WTC11 (cell line): Measurements from ENCODE around the gene OPCML. TPM values are rescaled to one million over a fixed set of nuclear protein-coding genes. Genes with fewer than 3 reads are reported as not detected.

Source experiments
- ATAC-seq: fragments of 200-7000 bp; cut with Tn5 transposase; 2 replicates; pipeline ENCODE4 v1.10.0; 2021; ENCODE audit warnings: mild to moderate bottlenecking, moderate library complexity
- CTCF ChIA-PET: fragments of 300-600 bp; sonication (Branson Sonifier 250); formaldehyde crosslinking; loops from one replicate; lab custom pipeline; 2021; ENCODE audit warnings: antibody characterized with exemption; lab: Charles Lee
- POLR2A ChIA-PET: fragments of 350-600 bp; sonication (Branson Sonifier 250); formaldehyde crosslinking; loops from one replicate; lab custom pipeline; 2021; ENCODE audit warnings: antibody characterized with exemption; lab: Charles Lee
- DNase-seq: peaks from one replicate; pipeline ENCODE4 v3.0.0; 2021; ENCODE audit warnings: low spot score
- H3K27ac Mint-ChIP-seq: 2 replicates; pipeline ENCODE4 v1.8.0; 2021; ENCODE audit warnings: mixed read lengths
- H3K27me3 Mint-ChIP-seq: 2 replicates; pipeline ENCODE4 v1.8.0; 2021; ENCODE audit warnings: low read depth, mild to moderate bottlenecking, moderate library complexity, mixed read lengths
- H3K36me3 Mint-ChIP-seq: 2 replicates; pipeline ENCODE4 v1.8.0; 2021; ENCODE audit warnings: mixed read lengths
- H3K4me1 Mint-ChIP-seq: 2 replicates; pipeline ENCODE4 v1.8.0; 2022; ENCODE audit warnings: mixed read lengths
- H3K4me3 Mint-ChIP-seq: 2 replicates; pipeline ENCODE4 v1.8.0; 2021; ENCODE audit warnings: mild to moderate bottlenecking, moderate library complexity, mixed read lengths
- H3K9me3 Mint-ChIP-seq: 2 replicates; pipeline ENCODE4 v1.8.0; 2021; ENCODE audit warnings: mixed read lengths
- CBFB ChIP-seq: sonication (generic); formaldehyde crosslinking; IDR thresholded peaks from 2 replicates; pipeline ENCODE4 v1.8.1; 2022; ENCODE audit warnings: mild to moderate bottlenecking, low read depth, missing genetic modification reagents
- ELF4 ChIP-seq: sonication (generic); formaldehyde crosslinking; IDR thresholded peaks from 2 replicates; pipeline ENCODE4 v1.8.1; 2022; ENCODE audit warnings: low read depth, mild to moderate bottlenecking, moderate library complexity, missing genetic modification reagents
- KAT7 ChIP-seq: sonication (generic); formaldehyde crosslinking; IDR thresholded peaks from 2 replicates; pipeline ENCODE4 v1.8.1; 2023; ENCODE audit warnings: missing genetic modification reagents, mild to moderate bottlenecking, borderline replicate concordance
- NR3C1 ChIP-seq: sonication (generic); formaldehyde crosslinking; conservative IDR thresholded peaks from 2 replicates; pipeline ENCODE4 v1.8.1; 2023; ENCODE audit warnings: low read depth, mild to moderate bottlenecking, missing genetic modification reagents
- SMAD3 ChIP-seq: sonication (generic); formaldehyde crosslinking; IDR thresholded peaks from 2 replicates; pipeline ENCODE4 v1.8.0; 2022; ENCODE audit warnings: missing genetic modification reagents, mild to moderate bottlenecking, borderline replicate concordance
- SOX15 ChIP-seq: fragments of 250-450 bp; sonication (Bioruptor Pico); IDR thresholded peaks from 2 replicates; pipeline ENCODE4 v1.9.0; 2021; ENCODE audit warnings: mild to moderate bottlenecking
- ZNF317 ChIP-seq: sonication (generic); formaldehyde crosslinking; IDR thresholded peaks from 2 replicates; pipeline ENCODE4 v1.8.1; 2023; ENCODE audit warnings: low read depth, mild to moderate bottlenecking, moderate library complexity, missing genetic modification reagents, borderline replicate concordance
- ZNF396 ChIP-seq: fragments of 250-450 bp; sonication (Bioruptor Pico); IDR thresholded peaks from 2 replicates; pipeline ENCODE4 v1.8.0; 2021; ENCODE audit warnings: mild to moderate bottlenecking, moderate library complexity, borderline replicate concordance
- ZNF416 ChIP-seq: fragments of 250-450 bp; sonication (Bioruptor Pico); IDR thresholded peaks from 2 replicates; pipeline ENCODE4 v1.9.0; 2021; ENCODE audit warnings: mild to moderate bottlenecking, inconsistent platforms
- total RNA-seq: library from RNA; stranded (reverse); gene quantifications from 3 replicates; pipeline ENCODE4 v1.2.3, GENCODE V29; 2021
- TF ChIP-seq, protein P1 (sequence below): sonication (generic); formaldehyde crosslinking; conservative IDR thresholded peaks from 2 replicates; pipeline ENCODE4 v1.8.1; 2023; ENCODE audit warnings: mild to moderate bottlenecking, low read depth, missing genetic modification reagents, moderate library complexity
- TF ChIP-seq, protein P2 (sequence below): sonication (generic); formaldehyde crosslinking; IDR thresholded peaks from 2 replicates; pipeline ENCODE4 v1.8.1; 2023; ENCODE audit warnings: mild to moderate bottlenecking, missing genetic modification reagents, borderline replicate concordance
- TF ChIP-seq, protein P3 (sequence below): sonication (generic); formaldehyde crosslinking; conservative IDR thresholded peaks from 2 replicates; pipeline ENCODE4 v1.8.1; 2022; ENCODE audit warnings: mild to moderate bottlenecking, missing genetic modification reagents
- TF ChIP-seq, protein P4 (sequence below): sonication (generic); formaldehyde crosslinking; IDR thresholded peaks from 2 replicates; pipeline ENCODE4 v1.8.1; 2023; ENCODE audit warnings: mild to moderate bottlenecking, missing genetic modification reagents
- TF ChIP-seq, protein P5 (sequence below): sonication (generic); formaldehyde crosslinking; IDR thresholded peaks from 2 replicates; pipeline ENCODE4 v1.8.0; 2022; ENCODE audit warnings: mild to moderate bottlenecking, missing genetic modification reagents

OPCML gene
- total RNA-seq, 1 experiment from 2014 or later = 1.5 TPM

DNA sequence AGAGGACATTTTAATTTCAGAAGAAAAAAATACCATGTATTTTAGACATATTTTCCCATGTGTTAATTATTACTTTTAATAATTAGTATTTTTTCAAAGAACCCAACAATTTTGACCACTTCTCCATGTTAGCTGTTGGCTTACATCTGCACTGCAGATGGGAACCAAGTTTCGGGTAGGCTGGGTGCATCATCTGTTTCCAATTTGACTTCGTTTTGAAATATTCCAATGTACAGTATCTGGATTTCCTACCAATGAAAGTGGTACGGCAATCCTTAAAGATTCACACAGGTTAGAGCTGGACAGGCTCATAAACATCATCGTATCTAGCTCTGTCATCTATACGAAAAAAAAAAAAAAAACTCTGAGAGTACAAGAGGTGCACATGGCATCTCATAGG is 670.2 kb downstream of the OPCML start:
- TF ChIP-seq NR3C1 (CRISPR knock-in tag) (no peak), SOX15 (no peak), CBFB (no peak)
- TF ChIP-seq, protein P1, sequence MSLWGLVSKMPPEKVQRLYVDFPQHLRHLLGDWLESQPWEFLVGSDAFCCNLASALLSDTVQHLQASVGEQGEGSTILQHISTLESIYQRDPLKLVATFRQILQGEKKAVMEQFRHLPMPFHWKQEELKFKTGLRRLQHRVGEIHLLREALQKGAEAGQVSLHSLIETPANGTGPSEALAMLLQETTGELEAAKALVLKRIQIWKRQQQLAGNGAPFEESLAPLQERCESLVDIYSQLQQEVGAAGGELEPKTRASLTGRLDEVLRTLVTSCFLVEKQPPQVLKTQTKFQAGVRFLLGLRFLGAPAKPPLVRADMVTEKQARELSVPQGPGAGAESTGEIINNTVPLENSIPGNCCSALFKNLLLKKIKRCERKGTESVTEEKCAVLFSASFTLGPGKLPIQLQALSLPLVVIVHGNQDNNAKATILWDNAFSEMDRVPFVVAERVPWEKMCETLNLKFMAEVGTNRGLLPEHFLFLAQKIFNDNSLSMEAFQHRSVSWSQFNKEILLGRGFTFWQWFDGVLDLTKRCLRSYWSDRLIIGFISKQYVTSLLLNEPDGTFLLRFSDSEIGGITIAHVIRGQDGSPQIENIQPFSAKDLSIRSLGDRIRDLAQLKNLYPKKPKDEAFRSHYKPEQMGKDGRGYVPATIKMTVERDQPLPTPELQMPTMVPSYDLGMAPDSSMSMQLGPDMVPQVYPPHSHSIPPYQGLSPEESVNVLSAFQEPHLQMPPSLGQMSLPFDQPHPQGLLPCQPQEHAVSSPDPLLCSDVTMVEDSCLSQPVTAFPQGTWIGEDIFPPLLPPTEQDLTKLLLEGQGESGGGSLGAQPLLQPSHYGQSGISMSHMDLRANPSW (CRISPR knock-in tag) = no peak
- TF ChIP-seq, protein P2, sequence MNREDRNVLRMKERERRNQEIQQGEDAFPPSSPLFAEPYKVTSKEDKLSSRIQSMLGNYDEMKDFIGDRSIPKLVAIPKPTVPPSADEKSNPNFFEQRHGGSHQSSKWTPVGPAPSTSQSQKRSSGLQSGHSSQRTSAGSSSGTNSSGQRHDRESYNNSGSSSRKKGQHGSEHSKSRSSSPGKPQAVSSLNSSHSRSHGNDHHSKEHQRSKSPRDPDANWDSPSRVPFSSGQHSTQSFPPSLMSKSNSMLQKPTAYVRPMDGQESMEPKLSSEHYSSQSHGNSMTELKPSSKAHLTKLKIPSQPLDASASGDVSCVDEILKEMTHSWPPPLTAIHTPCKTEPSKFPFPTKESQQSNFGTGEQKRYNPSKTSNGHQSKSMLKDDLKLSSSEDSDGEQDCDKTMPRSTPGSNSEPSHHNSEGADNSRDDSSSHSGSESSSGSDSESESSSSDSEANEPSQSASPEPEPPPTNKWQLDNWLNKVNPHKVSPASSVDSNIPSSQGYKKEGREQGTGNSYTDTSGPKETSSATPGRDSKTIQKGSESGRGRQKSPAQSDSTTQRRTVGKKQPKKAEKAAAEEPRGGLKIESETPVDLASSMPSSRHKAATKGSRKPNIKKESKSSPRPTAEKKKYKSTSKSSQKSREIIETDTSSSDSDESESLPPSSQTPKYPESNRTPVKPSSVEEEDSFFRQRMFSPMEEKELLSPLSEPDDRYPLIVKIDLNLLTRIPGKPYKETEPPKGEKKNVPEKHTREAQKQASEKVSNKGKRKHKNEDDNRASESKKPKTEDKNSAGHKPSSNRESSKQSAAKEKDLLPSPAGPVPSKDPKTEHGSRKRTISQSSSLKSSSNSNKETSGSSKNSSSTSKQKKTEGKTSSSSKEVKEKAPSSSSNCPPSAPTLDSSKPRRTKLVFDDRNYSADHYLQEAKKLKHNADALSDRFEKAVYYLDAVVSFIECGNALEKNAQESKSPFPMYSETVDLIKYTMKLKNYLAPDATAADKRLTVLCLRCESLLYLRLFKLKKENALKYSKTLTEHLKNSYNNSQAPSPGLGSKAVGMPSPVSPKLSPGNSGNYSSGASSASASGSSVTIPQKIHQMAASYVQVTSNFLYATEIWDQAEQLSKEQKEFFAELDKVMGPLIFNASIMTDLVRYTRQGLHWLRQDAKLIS (CRISPR knock-in tag) = no peak
- TF ChIP-seq, protein P3, sequence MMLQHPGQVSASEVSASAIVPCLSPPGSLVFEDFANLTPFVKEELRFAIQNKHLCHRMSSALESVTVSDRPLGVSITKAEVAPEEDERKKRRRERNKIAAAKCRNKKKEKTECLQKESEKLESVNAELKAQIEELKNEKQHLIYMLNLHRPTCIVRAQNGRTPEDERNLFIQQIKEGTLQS (CRISPR knock-in tag) = no peak
- TF ChIP-seq, protein P4, sequence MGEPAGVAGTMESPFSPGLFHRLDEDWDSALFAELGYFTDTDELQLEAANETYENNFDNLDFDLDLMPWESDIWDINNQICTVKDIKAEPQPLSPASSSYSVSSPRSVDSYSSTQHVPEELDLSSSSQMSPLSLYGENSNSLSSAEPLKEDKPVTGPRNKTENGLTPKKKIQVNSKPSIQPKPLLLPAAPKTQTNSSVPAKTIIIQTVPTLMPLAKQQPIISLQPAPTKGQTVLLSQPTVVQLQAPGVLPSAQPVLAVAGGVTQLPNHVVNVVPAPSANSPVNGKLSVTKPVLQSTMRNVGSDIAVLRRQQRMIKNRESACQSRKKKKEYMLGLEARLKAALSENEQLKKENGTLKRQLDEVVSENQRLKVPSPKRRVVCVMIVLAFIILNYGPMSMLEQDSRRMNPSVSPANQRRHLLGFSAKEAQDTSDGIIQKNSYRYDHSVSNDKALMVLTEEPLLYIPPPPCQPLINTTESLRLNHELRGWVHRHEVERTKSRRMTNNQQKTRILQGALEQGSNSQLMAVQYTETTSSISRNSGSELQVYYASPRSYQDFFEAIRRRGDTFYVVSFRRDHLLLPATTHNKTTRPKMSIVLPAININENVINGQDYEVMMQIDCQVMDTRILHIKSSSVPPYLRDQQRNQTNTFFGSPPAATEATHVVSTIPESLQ = no peak
- TF ChIP-seq, all 79 proteins: peak for 0
- peaks cover 6% of the 10 kb centered on the region for H3K9me3 Mint-ChIP-seq
- H3K36me3 Mint-ChIP-seq = peaks cover under 1% of the 10 kb centered on the region; the same call in 1 of the 2 replicates
- H3K27ac Mint-ChIP-seq = no peak overlapping the region
- ATAC-seq = no peak
- ChIA-PET CTCF (interaction anchor here (0.9 to 1.3 kb wide), 2 partner anchors 81 to 202 kb away, joined by 4 read pairs; no protein-coding TSS in a partner anchor), POLR2A (interaction anchor here (0.6 to 0.7 kb wide), 2 partner anchors 8 to 405 kb away, joined by 3 to 5 read pairs; no protein-coding TSS in a partner anchor)
- peaks cover 38% of the 10 kb centered on the region for H3K4me1 Mint-ChIP-seq
- no peaks in the 10 kb centered on the region for H3K27me3 Mint-ChIP-seq
- no peak overlapping the region for H3K4me3 Mint-ChIP-seq
- no peak for DNase-seq

DNA sequence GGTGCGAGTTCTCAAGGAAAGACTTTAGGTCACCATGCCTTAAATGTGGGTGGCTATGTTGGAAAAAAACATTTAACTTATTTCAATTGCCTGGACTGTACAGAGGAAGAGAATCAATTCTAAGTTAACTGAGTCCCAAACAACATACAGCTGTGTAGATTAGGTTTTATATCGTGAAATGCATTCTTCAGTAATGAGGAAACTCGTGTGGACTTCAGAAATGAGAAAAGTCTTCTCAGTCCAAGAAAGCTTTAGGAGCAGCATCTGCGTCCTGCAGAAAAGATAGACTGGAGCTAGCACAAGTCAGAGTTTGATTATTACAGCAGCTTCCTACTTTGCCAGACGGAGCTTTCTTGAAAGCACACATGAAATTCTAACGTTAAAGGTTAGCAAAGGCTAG is 673.0 kb downstream of the OPCML start:
- TF ChIP-seq KAT7 = no peak
- no peak for TF ChIP-seq ELF4 (CRISPR knock-in tag)
- TF ChIP-seq, protein P5, sequence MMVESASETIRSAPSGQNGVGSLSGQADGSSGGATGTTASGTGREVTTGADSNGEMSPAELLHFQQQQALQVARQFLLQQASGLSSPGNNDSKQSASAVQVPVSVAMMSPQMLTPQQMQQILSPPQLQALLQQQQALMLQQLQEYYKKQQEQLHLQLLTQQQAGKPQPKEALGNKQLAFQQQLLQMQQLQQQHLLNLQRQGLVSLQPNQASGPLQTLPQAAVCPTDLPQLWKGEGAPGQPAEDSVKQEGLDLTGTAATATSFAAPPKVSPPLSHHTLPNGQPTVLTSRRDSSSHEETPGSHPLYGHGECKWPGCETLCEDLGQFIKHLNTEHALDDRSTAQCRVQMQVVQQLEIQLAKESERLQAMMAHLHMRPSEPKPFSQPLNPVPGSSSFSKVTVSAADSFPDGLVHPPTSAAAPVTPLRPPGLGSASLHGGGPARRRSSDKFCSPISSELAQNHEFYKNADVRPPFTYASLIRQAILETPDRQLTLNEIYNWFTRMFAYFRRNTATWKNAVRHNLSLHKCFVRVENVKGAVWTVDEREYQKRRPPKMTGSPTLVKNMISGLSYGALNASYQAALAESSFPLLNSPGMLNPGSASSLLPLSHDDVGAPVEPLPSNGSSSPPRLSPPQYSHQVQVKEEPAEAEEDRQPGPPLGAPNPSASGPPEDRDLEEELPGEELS = no peak
- TF ChIP-seq, protein P1 (CRISPR knock-in tag) = no peak
- TF ChIP-seq NR3C1 (CRISPR knock-in tag) = no peak
- TF ChIP-seq ZNF317 (CRISPR knock-in tag) = no peak
- no peak for TF ChIP-seq SMAD3 (CRISPR knock-in tag)
- TF ChIP-seq ZNF416 = no peak
- no peak for TF ChIP-seq ZNF396 (CRISPR knock-in tag)
- TF ChIP-seq, protein P3 (CRISPR knock-in tag) = no peak
- POLR2A ChIA-PET = no interaction called here
- CTCF ChIA-PET = interaction anchor here (1.5 to 2.1 kb wide), 2 partner anchors 37 to 82 kb away, joined by 5 to 7 read pairs; no protein-coding TSS in a partner anchor

More for the DNA sequence above, 673.0 kb downstream of the OPCML start:
- no peak for DNase-seq
- ATAC-seq = no peak
- H3K9me3 Mint-ChIP-seq = peaks cover 28% of the 10 kb centered on the region
- H3K36me3 Mint-ChIP-seq = peaks cover 26% of the 10 kb centered on the region
- no peak overlapping the region for H3K27ac Mint-ChIP-seq
- peaks cover 27% of the 10 kb centered on the region for H3K4me1 Mint-ChIP-seq
- no peaks in the 10 kb centered on the region; the same call in 1 of the 2 replicates for H3K27me3 Mint-ChIP-seq
- H3K4me3 Mint-ChIP-seq = no peak overlapping the region
